Right forelimb (tissue), 1 donor: ENCODE measurements around the gene ZNF184.

ENCODE experiments used
- DNase-seq: peaks from one replicate; pipeline ENCODE4 v3.0.0-alpha.2; 2018

The ZNF184 gene

GRCh38 chr6:27472617-27473400 is at the start of gene ZNF184:
ZNF184 (minus strand) TSS chr6:27473105; CDS start chr6:27472294, 811 bp downstream.
- peak; percentile 96 for DNase-seq

DNA sequence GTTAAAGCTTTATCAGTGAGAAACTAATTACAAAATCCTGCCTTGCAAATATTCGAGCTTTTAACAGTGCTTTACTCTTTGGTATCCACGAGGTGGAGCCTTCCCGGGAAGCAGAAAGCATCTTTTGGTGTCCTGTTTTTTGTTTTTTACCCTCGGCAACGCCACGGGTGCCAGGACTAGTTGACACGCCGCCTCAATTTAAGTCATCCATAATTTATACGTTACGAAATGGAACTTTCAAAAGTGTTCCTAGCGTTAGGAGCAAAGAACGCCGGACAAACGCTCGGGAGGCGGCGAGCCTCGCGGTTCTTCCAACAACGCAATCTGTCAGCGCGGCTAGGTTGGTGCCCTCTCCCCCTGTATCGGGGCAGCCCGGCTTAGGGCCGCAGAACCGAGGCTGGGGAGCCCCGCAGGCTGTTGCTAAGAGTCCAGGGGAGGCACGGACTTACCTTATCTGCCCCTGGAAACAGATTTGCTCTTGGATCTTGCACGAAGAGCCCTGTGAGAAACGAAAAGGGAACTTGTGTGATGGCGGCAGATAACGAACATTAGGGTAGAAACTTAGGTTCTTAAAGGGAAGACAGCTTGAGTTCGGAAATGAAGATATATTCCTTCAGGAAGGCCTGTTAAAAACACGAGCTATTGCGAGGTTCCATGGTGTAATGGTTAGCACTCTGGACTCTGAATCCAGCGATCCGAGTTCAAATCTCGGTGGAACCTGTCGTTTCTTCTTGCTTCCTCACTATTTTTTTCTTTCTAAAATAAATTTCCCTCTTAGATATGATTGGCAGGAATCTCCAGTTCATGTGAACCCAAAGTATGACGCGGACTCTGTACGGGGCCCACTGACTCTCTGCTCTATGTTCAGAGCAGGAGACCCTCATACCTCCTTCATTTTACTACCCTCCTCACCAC is 46.2 kb upstream of the ZNF184 start:
- DNase-seq = peak; percentile 83

- no peak for DNase-seq
Measured at GRCh38 chr6:27517928-27518787, 45.3 kb upstream of the ZNF184 start.

DNA sequence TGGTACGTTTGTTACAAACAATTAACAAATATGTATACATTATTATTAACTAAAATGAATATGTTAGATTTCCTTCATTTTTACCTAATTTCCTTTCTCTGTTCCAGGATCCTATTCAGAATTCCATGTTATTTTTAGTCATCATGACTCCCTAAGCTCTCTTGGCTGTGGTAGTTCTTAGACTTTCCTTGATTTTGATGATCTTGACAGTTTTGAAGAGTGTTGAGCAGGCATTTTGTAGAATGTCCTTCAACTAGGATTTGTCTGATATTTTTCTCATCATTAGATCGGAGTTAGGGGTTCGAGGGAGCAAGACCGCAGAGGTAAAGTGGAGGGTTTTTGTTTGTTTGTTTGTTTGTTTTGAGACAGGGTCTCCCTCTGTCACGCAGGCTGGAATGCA is 44.3 kb upstream of the ZNF184 start:
- no peak for DNase-seq

DNA sequence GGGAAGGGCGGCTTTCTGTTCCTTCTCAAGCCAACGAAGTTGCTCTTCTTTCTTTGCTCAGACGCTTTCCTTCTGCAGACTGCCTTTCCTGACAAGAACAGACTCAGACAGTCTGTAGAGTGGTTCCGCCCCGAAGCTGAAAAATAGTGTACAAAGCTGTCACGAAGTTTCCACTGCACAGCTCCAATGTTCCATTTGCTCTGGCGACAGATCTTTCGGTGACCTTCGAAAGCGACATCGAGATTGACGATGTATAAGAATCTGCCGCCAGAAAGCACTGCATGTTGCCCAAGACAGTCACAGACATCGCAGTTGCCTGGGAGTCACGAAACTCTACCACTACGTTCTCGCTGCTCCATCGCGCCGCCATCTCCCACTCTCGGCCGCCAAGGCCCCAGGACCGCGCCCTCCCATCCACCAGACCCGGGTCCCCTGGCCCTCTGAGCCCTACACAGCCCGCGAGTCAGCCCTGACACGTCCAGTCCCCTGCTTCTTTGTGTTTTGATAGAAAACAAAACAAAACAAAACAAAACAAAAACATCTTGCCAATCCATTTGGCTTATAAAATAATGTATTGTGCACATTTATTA is 42.1 kb upstream of the ZNF184 start:
- DNase-seq = no peak

- DNase-seq = no peak
Measured at GRCh38 chr6:27512525-27512924, 39.6 kb upstream of the ZNF184 start.

DNA sequence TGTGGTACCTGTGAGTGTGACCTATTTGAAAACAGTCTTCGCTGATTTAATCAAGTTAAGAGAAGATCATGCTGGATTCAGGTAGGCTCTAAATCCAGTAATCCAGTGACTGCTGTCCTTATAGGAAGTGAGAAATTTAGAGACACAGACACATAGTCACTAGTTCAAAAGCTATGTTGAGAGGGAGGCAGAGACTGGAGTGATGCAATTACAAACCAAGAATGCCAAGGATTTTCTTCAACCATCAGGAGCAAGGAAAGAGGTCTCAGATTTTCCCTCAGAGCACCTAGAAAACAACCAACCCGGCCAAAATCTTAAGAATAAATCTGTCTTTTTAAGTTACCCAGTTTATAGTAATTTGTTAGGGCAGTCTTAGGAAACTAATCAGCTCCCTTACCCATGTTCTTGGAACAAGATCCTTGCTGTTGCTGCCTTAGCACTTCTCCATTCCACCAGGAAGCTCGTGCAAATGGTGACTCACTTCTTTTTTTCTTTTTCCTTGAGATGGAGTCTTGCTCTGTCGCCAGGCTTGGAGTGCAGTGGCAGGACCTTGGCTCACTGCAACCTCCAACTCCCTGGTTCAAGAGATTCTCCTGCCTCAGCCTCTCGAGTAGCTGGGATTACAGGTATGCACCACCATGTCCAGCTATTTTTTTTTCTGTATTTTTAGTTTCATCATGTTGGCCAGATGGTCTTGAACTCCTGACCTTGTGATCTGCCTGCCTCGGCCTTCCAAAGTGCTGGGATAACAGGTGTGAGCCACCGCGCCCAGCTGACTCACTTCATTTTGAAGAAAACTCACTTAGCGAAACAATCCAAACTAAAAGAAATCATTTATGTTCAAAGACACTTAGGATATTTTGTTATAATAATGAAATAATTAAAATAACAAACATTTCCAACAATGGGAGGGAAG is 34.4 kb upstream of the ZNF184 start:
- DNase-seq = no peak

- DNase-seq = no peak
Measured at GRCh38 chr6:27505209-27506027, 32.5 kb upstream of the ZNF184 start.

GRCh38 chr6:27503436-27504030 is 30.6 kb upstream of the ZNF184 start:
- peak; percentile 82 for DNase-seq

DNA sequence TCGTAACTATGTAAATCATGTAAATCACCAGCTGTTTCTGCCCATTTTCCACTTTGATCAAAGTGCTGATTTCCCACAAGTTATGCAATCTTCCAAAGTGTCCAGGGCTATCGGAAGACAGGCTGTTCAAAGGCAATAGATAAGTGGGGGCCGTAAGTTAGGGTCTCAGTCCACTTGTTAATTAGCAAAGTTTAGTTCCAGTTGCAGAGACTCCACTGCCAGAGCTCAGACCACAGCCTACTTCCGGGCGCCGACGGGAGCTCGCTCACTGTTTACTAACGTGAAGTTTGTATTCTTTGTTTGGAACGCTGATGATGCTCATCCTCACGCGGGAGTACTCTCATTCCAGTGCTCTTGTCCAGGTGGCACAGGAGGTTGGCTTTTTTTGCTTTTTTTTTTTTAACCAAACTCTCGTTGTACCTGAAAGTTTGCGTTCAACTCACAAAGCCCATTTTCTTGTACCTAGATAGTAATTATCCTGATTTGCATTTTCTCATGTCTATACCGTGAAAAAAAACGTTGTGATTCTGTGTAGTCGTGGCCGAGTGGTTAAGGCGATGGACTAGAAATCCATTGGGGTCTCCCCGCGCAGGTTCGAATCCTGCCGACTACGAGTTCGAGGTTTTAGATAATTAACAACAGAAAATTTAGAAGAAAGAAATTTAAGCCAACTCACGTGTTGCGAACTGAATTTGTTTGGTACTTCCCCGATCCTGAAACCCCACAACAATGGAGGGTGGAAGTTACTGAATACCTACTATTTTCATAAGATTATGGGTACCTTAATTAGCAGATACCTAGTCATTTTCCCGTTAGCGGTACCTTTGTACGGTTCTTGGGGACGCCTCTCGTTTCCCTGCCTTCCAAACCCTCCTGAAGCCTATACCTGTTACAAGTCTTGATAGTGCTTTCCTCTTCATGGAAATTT is 29.9 kb upstream of the ZNF184 start:
- peak; percentile 46 for DNase-seq

GRCh38 chr6:27501187-27501586 is 28.3 kb upstream of the ZNF184 start:
- DNase-seq = no peak

DNA sequence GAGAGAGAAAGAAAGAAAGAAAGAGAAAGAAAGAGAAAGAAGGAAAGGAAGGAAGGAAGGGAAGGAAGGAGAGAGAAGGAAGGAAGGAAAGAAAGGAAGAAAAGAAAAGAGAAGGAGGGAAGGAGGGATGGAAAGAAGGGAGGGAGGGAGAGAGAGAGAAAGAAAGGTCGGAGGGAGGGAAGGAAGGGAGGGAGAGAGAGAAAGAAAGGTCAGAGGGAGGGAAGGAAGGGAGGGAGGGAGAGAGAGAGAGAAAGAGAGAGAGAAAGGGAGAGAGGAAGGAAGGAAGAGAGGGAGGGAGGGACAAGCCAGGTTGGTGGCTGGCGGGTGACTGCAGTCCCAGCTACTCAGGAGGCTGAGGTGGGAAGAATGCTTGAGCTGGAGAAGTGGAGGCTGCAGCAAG is 27.3 kb upstream of the ZNF184 start:
- DNase-seq = no peak

DNA sequence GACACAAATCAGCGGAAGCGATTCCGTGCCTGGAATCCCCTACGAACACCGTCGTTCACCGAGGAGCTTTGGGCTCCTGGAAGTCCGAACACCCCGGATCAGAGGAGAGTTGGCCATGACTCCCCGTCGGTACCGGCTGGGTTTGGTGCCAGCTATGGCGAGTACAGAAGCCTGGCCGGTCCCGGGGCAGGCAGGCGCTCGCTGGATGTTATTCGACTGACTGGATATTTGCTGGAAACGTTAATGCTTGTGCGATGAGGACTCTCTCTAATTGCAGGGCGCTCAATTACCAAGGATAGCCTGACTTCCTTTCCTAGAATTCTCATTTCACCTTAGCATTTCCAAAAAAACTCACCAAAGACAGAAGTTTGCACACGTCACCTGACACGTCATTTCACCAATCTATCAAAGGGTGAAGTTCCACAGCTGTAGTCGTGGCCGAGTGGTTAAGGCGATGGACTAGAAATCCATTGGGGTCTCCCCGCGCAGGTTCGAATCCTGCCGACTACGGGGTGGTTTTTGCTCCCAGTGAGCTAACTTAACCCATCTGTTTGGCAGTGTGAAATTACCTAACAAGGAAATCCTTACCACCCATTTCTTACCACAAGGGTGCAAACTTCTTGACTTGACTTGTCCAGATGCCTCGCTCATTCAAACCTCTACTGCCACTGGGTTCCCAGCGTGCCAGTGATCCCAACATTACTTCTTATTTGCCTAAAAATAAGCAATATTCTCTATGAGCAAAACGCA is 22.7 kb upstream of the ZNF184 start:
- peak; percentile 72 for DNase-seq

GRCh38 chr6:27494987-27495385 is 22.1 kb upstream of the ZNF184 start:
- DNase-seq = no peak

DNA sequence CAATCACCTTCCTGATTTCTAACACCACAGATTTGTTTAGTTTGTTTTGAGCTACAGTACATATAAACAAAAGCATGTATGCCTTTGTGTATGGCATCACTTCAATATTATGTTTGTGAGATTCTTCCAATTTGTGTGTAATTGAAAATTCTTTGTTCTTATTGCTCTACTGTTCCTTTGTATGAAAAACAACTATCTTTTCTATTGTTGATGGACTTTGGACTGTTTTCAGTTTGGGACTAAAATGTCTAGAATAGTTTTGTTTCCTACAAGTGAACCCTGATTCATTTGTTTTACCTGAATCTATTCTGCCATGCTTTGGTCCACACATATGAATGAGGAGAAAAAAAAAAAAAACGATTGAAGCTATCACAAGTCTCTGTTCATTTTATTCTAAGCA is 21.2 kb upstream of the ZNF184 start:
- DNase-seq = no peak

GRCh38 chr6:27492631-27493190 is 19.8 kb upstream of the ZNF184 start:
- no peak for DNase-seq

- DNase-seq = peak; percentile 93
Measured at GRCh38 chr6:27479319-27480182, 6.6 kb upstream of the ZNF184 start.
